SU-DHL-6 (cell line): Measurements from ENCODE around the gene ABCG1.

Experiments
- H2AFZ ChIP-seq: fragments of 200-600 bp; sonication (generic); 2 replicates; pipeline ENCODE4 v1.6.1; 2014; ENCODE audit warnings: low read depth, mild to moderate bottlenecking, moderate library complexity, mixed read lengths, antibody characterized with exemption, low read length; ENCODE audit not compliant: severe bottlenecking
- H3F3A ChIP-seq: fragments of 200-600 bp; shearing (Covaris generic); 2 replicates; pipeline ENCODE4 v1.6.0; 2016; ENCODE audit warnings: antibody characterized with exemption, mild to moderate bottlenecking; ENCODE audit not compliant: insufficient read depth
- H3K27ac ChIP-seq: fragments of 200-600 bp; sonication (generic); 2 replicates; pipeline ENCODE4 v1.5.1; 2016; ENCODE audit warnings: low read depth, mild to moderate bottlenecking, low read length, moderate library complexity, mixed read lengths
- H3K27me3 ChIP-seq: fragments of 200-600 bp; sonication (generic), shearing (Covaris generic); 2 replicates; pipeline ENCODE4 v1.6.0; 2014; ENCODE audit warnings: mild to moderate bottlenecking, low read length
- H3K36me3 ChIP-seq: fragments of 200-600 bp; sonication (generic); 2 replicates; pipeline ENCODE4 v1.6.1; 2014; ENCODE audit warnings: mild to moderate bottlenecking, low read length, mixed read lengths
- H3K4me2 ChIP-seq: fragments of 300-600, 200-600 bp; shearing (Covaris generic), sonication (generic); 2 replicates; pipeline ENCODE4 v1.6.0; 2014; ENCODE audit warnings: low read length, low read depth, mild to moderate bottlenecking; ENCODE audit not compliant: poor library complexity, severe bottlenecking
- H3K4me3 ChIP-seq: fragments of 200-600 bp; sonication (generic); 2 replicates; pipeline ENCODE4 v1.5.1; 2014; ENCODE audit warnings: antibody characterized with exemption, low read length, mild to moderate bottlenecking, mixed read lengths; ENCODE audit not compliant: insufficient read depth, poor library complexity, severe bottlenecking
- H3K79me2 ChIP-seq: fragments of 200-600 bp; sonication (generic); 2 replicates; pipeline ENCODE4 v1.6.1; 2014; ENCODE audit warnings: mild to moderate bottlenecking, low read length, moderate library complexity; ENCODE audit not compliant: insufficient read depth
- H3K9ac ChIP-seq: fragments of 200-600 bp; sonication (generic); 2 replicates; pipeline ENCODE4 v1.7.0; 2014; ENCODE audit warnings: mild to moderate bottlenecking, low read length
- H3K9me2 ChIP-seq: fragments of 200-600 bp; sonication (generic); replicated peaks from 2 replicates; pipeline ENCODE4 v1.6.1; 2014; ENCODE audit warnings: low read length; ENCODE audit not compliant: insufficient read depth
- H3K9me3 ChIP-seq: fragments of 200-600 bp; sonication (generic); 2 replicates; pipeline ENCODE4 v1.6.1; 2014; ENCODE audit warnings: low read length, mixed read lengths; ENCODE audit not compliant: insufficient read depth
- H4K20me1 ChIP-seq: fragments of 200-600 bp; sonication (generic); 2 replicates; pipeline ENCODE4 v1.6.1; 2014; ENCODE audit warnings: low read depth, mild to moderate bottlenecking, antibody characterized with exemption, low read length, moderate library complexity, mixed read lengths
- CTCF ChIP-seq: fragments of 200-600 bp; sonication (generic); IDR thresholded peaks from one replicate; pipeline ENCODE4 v1.5.1; 2017; ENCODE audit warnings: antibody characterized with exemption, mild to moderate bottlenecking, low read length, moderate library complexity; ENCODE audit not compliant: insufficient read depth, poor library complexity, severe bottlenecking
- EZH2phosphoT487 ChIP-seq: fragments of 200-600 bp; sonication (generic), shearing (Covaris generic); conservative IDR thresholded peaks from 2 replicates; pipeline ENCODE4 v1.6.1; 2018; ENCODE audit warnings: mild to moderate bottlenecking, antibody characterized with exemption, low read length, moderate library complexity, mixed read lengths

Gene ABCG1

GRCh38 chr21:42264245-42265195, 45.6 kb downstream of the ABCG1 start:
- Histone ChIP-seq H3K4me3 (no peak overlapping the region), H3K4me2 (no peak overlapping the region), H3K9me2 (no peaks in the 10 kb centered on the region), H3K27me3 (no peaks in the 10 kb centered on the region), H3K9ac (no peak overlapping the region), H3K79me2 (no peaks in the 10 kb centered on the region), H2AFZ (no peak overlapping the region), H3K36me3 (no peaks in the 10 kb centered on the region), H3K27ac (no peak overlapping the region), H3K9me3 (no peaks in the 10 kb centered on the region), H4K20me1 (no peaks in the 10 kb centered on the region), H3F3A (no peaks in the 10 kb centered on the region)
- TF ChIP-seq CTCF (no peak), EZH2phosphoT487 (no peak)

- H3K27ac ChIP-seq = no peak overlapping the region
- no peaks in the 10 kb centered on the region for H3F3A ChIP-seq
- H2AFZ ChIP-seq = no peak overlapping the region
- TF ChIP-seq EZH2phosphoT487 (no peak), CTCF (no peak)
- H4K20me1 ChIP-seq = no peaks in the 10 kb centered on the region
- H3K27me3 ChIP-seq = no peaks in the 10 kb centered on the region
- no peak overlapping the region for H3K4me2 ChIP-seq
- no peak overlapping the region for H3K9ac ChIP-seq
- no peaks in the 10 kb centered on the region for H3K9me2 ChIP-seq
- H3K4me3 ChIP-seq = no peak overlapping the region
- H3K36me3 ChIP-seq = no peaks in the 10 kb centered on the region
- H3K9me3 ChIP-seq = no peaks in the 10 kb centered on the region
- no peaks in the 10 kb centered on the region for H3K79me2 ChIP-seq
Measured at GRCh38 chr21:42265231-42265812, 46.4 kb downstream of the ABCG1 start.

GRCh38 chr21:42266971-42267556, 48.1 kb downstream of the ABCG1 start:
- TF ChIP-seq CTCF = no peak
- TF ChIP-seq EZH2phosphoT487 = no peak
- H3K9me2 ChIP-seq = no peaks in the 10 kb centered on the region
- no peak overlapping the region for H2AFZ ChIP-seq
- no peaks in the 10 kb centered on the region for H3K79me2 ChIP-seq
- H3K9me3 ChIP-seq = no peaks in the 10 kb centered on the region
- H3K27ac ChIP-seq = no peak overlapping the region
- H3K9ac ChIP-seq = no peak overlapping the region
- H3K27me3 ChIP-seq = no peaks in the 10 kb centered on the region
- no peaks in the 10 kb centered on the region for H4K20me1 ChIP-seq
- H3K36me3 ChIP-seq = no peaks in the 10 kb centered on the region
- H3F3A ChIP-seq = no peaks in the 10 kb centered on the region
- H3K4me2 ChIP-seq = no peak overlapping the region
- no peak overlapping the region for H3K4me3 ChIP-seq
